Choroid plexus epithelial cell (primary cell): Measurements from ENCODE around the gene VWA2.

ENCODE experiments used
- DNase-seq: peaks from one replicate; pipeline ENCODE4 v3.0.0-alpha.2; 2010; ENCODE audit warnings: low read depth
- H3K4me3 ChIP-seq: 2 replicates; pipeline ENCODE4 v1.5.1; 2011; ENCODE audit warnings: low read depth, mild to moderate bottlenecking, control low read depth, low read length, moderate library complexity
- TF ChIP-seq, protein P1 (sequence below): conservative IDR thresholded peaks from 2 replicates; pipeline ENCODE4 v1.5.1; 2011; ENCODE audit warnings: low read depth, mild to moderate bottlenecking, control low read depth, inconsistent platforms, low read length, moderate library complexity

VWA2 gene

DNA sequence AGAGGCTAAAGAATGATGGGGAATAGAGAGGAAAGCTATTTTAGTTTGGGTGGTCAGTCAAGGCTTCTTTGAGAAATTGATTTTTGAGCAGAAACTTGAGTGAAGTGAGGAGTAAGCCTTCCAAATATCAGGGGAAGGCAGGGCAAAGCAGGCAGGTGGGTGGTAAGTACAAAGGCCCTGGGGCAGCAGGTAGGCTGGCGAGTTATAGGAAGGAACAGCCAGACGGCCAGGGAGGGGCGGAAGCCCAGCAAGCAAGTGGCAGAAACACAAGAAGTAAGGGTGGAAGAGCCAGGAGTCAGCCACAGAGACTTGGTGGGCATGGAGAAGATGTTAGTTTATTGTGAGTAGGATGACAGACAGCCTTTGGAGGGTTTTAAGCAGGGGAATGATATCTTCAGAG, 34.9 kb downstream of the VWA2 start:
- TF ChIP-seq, protein P1, sequence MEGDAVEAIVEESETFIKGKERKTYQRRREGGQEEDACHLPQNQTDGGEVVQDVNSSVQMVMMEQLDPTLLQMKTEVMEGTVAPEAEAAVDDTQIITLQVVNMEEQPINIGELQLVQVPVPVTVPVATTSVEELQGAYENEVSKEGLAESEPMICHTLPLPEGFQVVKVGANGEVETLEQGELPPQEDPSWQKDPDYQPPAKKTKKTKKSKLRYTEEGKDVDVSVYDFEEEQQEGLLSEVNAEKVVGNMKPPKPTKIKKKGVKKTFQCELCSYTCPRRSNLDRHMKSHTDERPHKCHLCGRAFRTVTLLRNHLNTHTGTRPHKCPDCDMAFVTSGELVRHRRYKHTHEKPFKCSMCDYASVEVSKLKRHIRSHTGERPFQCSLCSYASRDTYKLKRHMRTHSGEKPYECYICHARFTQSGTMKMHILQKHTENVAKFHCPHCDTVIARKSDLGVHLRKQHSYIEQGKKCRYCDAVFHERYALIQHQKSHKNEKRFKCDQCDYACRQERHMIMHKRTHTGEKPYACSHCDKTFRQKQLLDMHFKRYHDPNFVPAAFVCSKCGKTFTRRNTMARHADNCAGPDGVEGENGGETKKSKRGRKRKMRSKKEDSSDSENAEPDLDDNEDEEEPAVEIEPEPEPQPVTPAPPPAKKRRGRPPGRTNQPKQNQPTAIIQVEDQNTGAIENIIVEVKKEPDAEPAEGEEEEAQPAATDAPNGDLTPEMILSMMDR, result no peak
- no peak overlapping the region for H3K4me3 ChIP-seq
- no peak for DNase-seq

DNA sequence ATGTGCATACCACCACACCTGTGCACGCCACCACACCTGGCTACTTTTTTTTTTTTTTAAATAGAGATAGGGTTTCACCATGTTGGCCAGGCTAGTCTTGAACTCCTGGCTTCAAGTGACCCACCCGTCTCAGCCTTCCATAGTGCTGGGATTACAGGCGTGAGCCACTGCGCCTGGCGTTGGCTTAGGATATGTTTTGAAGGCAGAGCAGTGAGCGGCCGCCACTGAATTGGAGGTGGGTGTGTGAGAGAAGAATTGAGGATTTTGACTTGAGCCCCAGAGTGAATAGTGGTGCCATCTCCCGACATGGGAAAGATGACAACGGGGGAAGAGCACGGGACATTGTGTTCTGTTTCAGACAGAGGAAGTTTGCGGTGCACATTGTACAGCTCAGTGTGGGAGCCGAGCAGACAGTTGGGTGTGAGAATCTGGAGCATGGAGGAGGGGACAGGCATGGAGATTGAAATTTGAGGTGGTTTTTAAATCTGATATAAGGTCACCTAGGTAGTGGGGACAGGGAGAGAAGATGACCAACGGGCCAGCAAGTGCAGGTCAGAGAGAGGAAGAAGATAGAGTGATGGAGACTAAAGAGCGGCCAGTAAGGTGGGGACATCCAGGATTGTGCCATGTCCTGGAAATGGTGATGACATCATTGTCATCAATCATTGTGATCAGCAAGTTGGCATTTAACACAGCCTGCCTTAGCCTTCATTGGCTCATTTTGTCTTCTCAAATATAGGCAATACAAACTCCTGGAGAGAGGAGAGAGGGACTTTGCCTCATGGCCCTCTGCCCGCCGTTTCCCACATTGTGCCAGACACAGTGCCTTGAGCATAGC, 35.8 kb downstream of the VWA2 start:
- no peak for DNase-seq
- TF ChIP-seq, protein P1, result no peak

DNA sequence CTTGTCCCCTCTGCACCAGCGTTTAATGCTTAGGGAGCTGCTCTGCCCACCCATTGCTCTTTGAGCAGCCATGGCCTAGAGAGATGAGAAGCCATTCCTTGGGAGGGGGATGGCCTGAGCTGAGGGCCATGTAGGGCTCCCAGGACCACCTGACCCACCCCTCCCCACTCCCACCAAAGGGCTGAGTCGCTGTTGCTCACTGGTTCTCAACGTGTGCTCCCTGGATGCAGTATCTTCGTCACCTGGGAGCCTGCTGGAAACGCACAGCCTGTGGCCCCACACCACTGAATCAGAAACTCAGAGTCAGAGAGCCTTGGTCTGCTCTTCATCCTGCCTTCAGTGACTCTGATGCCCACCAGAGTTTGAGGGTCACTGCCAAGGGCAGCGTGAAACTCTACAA, 37.0 kb downstream of the VWA2 start:
- no peak for DNase-seq
- no peak overlapping the region for H3K4me3 ChIP-seq
- TF ChIP-seq, protein P1, result no peak

More for the DNA sequence above, 35.8 kb downstream of the VWA2 start:
- H3K4me3 ChIP-seq, result no peak overlapping the region

DNA sequence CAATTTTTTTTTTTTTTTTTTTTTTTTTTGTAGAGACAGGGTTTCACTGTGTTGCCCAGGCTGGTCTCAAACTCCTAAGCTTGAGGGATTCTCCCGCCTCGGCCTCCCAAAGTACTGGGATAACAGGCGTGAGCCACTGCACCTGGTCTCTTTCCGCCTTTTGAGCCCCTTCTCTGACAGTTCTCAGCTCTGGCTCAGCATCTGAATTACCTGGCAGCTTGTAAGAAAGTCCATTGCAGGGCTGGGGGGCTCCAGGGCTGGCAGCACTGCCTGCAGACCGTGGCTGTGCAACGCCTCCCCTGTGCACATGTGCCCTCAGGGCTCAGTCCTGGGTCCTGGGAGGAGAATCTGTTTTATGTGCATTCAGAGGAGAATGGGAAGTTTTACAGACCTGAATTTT, 37.6 kb downstream of the VWA2 start:
- no peak for DNase-seq
- TF ChIP-seq, protein P1, result no peak
- no peak overlapping the region for H3K4me3 ChIP-seq

DNA sequence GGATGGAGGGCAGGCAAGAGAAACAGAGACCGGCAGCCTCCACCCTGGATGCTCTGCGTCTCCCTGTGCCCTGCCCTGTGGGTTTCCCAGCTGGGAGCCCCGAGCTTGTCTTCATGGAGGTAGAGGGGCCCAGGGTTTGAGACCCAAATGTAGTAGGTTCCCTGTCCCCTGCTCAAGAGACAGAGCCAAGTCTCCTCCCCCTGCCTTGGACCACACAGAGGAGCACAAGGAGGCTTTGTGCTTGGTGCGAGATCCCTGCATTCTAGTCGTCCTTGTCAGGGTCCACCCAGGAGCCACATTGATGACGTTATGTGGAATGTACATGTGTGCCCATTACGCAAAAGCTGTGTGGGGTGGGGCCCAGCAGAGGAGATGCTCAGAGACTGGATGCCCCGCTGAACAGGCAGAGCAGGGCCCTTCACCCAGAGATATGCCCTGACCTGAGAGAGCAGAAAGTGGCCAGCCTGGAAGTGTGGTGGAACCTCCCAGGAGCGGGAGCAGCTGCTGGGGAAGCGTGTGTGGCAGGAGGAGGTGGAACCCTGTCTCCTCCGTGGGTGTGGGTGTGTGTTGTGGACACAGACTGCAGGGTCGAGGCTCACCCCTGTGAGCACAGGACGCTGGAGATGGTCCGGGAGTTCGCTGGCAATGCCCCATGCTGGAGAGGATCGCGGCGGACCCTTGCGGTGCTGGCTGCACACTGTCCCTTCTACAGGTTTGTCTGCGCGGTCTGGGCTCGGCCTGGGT, 39.3 kb downstream of the VWA2 start:
- no peak overlapping the region for H3K4me3 ChIP-seq
- TF ChIP-seq, protein P1, result no peak
- DNase-seq, result no peak

DNA sequence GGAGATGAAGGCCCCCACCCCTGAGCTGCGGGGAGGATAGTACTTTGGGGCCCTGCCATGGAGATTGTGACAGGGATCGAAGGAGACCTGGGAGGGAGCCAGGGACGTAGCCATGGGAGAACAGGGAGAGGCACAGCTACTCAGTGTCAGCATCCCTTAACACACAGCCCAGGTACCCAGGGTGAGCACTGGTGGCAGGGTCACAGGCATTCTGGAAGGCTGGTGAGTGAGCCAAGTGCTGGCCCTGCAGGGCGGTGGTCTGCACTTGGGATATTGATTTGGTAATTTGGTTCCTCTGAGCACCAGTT, 39.8 kb downstream of the VWA2 start:
- TF ChIP-seq, protein P1, result no peak
- no peak for DNase-seq
- H3K4me3 ChIP-seq, result no peak overlapping the region
